ENCODE results near the gene ENDOD1.

ENDOD1 gene

GRCh38 chr11:95085117-95085816, 4.4 kb upstream of the ENDOD1 start:
- Histone ChIP-seq H3K4me3 (no peak overlapping the region), H3K27ac (no peak overlapping the region), H3K36me3 (no peaks in the 10 kb centered on the region), H3K27me3 (no peaks in the 10 kb centered on the region), H3K4me1 (peaks cover 7 to 41% (median 30%) of the 10 kb centered on the region in 4 donors), H3K9me3 (no peaks in the 10 kb centered on the region)
- no peak for DNase-seq
- no peak for TF ChIP-seq CTCF (IDR thresholded peaks at IDR 0.05)
- intact Hi-C loops (cut with DNase I; ENCODE audit: low total_unique reads), result no loop called here

- no peaks in the 10 kb centered on the region for H3K9me3 ChIP-seq
- intact Hi-C loops (cut with DNase I; ENCODE audit: low total_unique reads), result no loop called here
- no peak for TF ChIP-seq CTCF (IDR thresholded peaks at IDR 0.05)
Measured at GRCh38 chr11:95086151-95086550, 3.5 kb upstream of the ENDOD1 start.

GRCh38 chr11:95086836-95087570, 2.6 kb upstream of the ENDOD1 start:
- H3K27me3 ChIP-seq, result no peaks in the 10 kb centered on the region
- H3K4me3 ChIP-seq, result no peak overlapping the region
- H3K4me1 ChIP-seq, result peaks cover 0 to 39% (median 32%) of the 10 kb centered on the region in 4 donors
- no peak for TF ChIP-seq CTCF (IDR thresholded peaks at IDR 0.05)
- no peaks in the 10 kb centered on the region for H3K36me3 ChIP-seq
- intact Hi-C loops (cut with DNase I; ENCODE audit: low total_unique reads), result no loop called here
- no peak for DNase-seq
- no peaks in the 10 kb centered on the region for H3K9me3 ChIP-seq
- no peak overlapping the region for H3K27ac ChIP-seq

More at GRCh38 chr11:95086151-95086550, 3.5 kb upstream of the ENDOD1 start:
- Histone ChIP-seq H3K36me3 (no peaks in the 10 kb centered on the region), H3K4me1 (peaks cover 6 to 38% (median 29%) of the 10 kb centered on the region in 4 donors), H3K27ac (no peak overlapping the region), H3K4me3 (no peak overlapping the region), H3K27me3 (no peaks in the 10 kb centered on the region)
- DNase-seq, result no peak

GRCh38 chr11:95088946-95089619, 563 bp upstream of the ENDOD1 start:
- Histone ChIP-seq H3K36me3 (no peaks in the 10 kb centered on the region), H3K27me3 (no peaks in the 10 kb centered on the region), H3K27ac (peak overlapping the region; percentile 84 to 97), H3K4me3 (peak overlapping the region; percentile 62 to 91), H3K9me3 (no peaks in the 10 kb centered on the region), H3K4me1 (peaks cover 0 to 46% (median 40%) of the 10 kb centered on the region in 4 donors)
- TF ChIP-seq CTCF (IDR thresholded peaks at IDR 0.05), result no peak
- no peak for DNase-seq
- intact Hi-C loops (cut with DNase I; ENCODE audit: low total_unique reads), result no loop called here

- TF ChIP-seq CTCF (IDR thresholded peaks at IDR 0.05), result no peak
- no peaks in the 10 kb centered on the region for H3K36me3 ChIP-seq
- DNase-seq, result no peak
- H3K27ac ChIP-seq, result peak overlapping the region in 1 of 2 donors; percentile 97
- H3K9me3 ChIP-seq, result no peaks in the 10 kb centered on the region
- H3K27me3 ChIP-seq, result no peaks in the 10 kb centered on the region
- intact Hi-C loops (cut with DNase I; ENCODE audit: low total_unique reads), result no loop called here
- H3K4me1 ChIP-seq, result peaks cover 0 to 72% (median 54%) of the 10 kb centered on the region in 4 donors
- peak overlapping the region; percentile 62 to 91 for H3K4me3 ChIP-seq
Measured at GRCh38 chr11:95091663-95092180, 2.1 kb downstream of the ENDOD1 start.
